Cardiac septum (tissue), 1 donor: ENCODE data around the gene KIAA1671. TPM values are rescaled to one million over a fixed set of nuclear protein-coding genes. Genes with fewer than 3 reads are reported as not detected.

Experiments
- DNase-seq: peaks from one replicate; pipeline ENCODE4 v3.0.0-alpha.2; 2020; ENCODE audit warnings: low spot score
- intact Hi-C: fragments of 100-400 bp; cut with DNase I; formaldehyde crosslinking; loops from one replicate; pipeline ENCODE4 v1.14.0; 2022
- total RNA-seq: library from RNA; stranded (reverse); fragmentation: NEBNext Ultra II Directional; extraction: Animal tissue kit (Norgen Biotek cat#: 25700); gene quantifications from one replicate; pipeline ENCODE4 v1.2.1, GENCODE V29; 2021
- donor health status: DM: no; HTN: no; CAD: no.

Gene KIAA1671
- total RNA-seq, 1 donor from 2014 or later: 12.3 TPM

GRCh38 chr22:25027043-25027906 is 74.8 kb downstream of the KIAA1671 start:
- intact Hi-C loops: loop anchor here (5.0 kb wide), 2 partner anchors 35 to 75 kb away; partner anchors contain the start of gene KIAA1671
- DNase-seq: no peak

- DNase-seq: no peak
- intact Hi-C loops: loop anchor here (5.0 kb wide), 2 partner anchors 36 to 76 kb away; partner anchors contain the start of gene KIAA1671
These were observed 75.7 kb downstream of the KIAA1671 start for GRCh38 chr22:25027959-25028840.

GRCh38 chr22:25028841-25029141 is 76.3 kb downstream of the KIAA1671 start:
- no peak for DNase-seq
- intact Hi-C loops: loop anchor here (5.0 kb wide), 2 partner anchors 36 to 76 kb away; partner anchors contain the start of gene KIAA1671

GRCh38 chr22:25029181-25029580 is 76.7 kb downstream of the KIAA1671 start:
- intact Hi-C loops: loop anchor here (5.0 kb wide), 2 partner anchors 37 to 77 kb away; partner anchors contain the start of gene KIAA1671
- no peak for DNase-seq

- intact Hi-C loops: no loop called here
- no peak for DNase-seq
These were observed 78.1 kb downstream of the KIAA1671 start for GRCh38 chr22:25030636-25031035.

GRCh38 chr22:25032066-25032465 is 79.5 kb downstream of the KIAA1671 start:
- DNase-seq: no peak
- intact Hi-C loops: no loop called here

GRCh38 chr22:25035715-25036114 is 83.2 kb downstream of the KIAA1671 start:
- intact Hi-C loops: no loop called here
- no peak for DNase-seq

- DNase-seq: no peak
- intact Hi-C loops: no loop called here
These were observed 85.7 kb downstream of the KIAA1671 start for GRCh38 chr22:25038239-25038638.

- intact Hi-C loops: no loop called here
- no peak for DNase-seq
These were observed 86.3 kb downstream of the KIAA1671 start for GRCh38 chr22:25038771-25039170.

- no peak for DNase-seq
- intact Hi-C loops: no loop called here
These were observed 86.7 kb downstream of the KIAA1671 start for GRCh38 chr22:25039255-25039654.

GRCh38 chr22:25039754-25040153 is 87.2 kb downstream of the KIAA1671 start:
- DNase-seq: no peak
- intact Hi-C loops: no loop called here

- intact Hi-C loops: no loop called here
- DNase-seq: no peak
These were observed 92.6 kb downstream of the KIAA1671 start for GRCh38 chr22:25045159-25045558.

- DNase-seq: no peak
These were observed 95.6 kb downstream of the KIAA1671 start for GRCh38 chr22:25048071-25048470.

GRCh38 chr22:25048659-25049647 is 96.4 kb downstream of the KIAA1671 start:
- DNase-seq: no peak
- intact Hi-C loops: loop anchor here (1.0 kb wide), 1 partner anchor 97 kb away; the partner anchor contains the start of gene KIAA1671

More at GRCh38 chr22:25048071-25048470, 95.6 kb downstream of the KIAA1671 start:
- intact Hi-C loops: loop anchor here (1.0 kb wide), 1 partner anchor 96 kb away; the partner anchor contains the start of gene KIAA1671

GRCh38 chr22:25049770-25050169 is 97.3 kb downstream of the KIAA1671 start:
- no peak for DNase-seq
- intact Hi-C loops: no loop called here

- no peak for DNase-seq
- intact Hi-C loops: no loop called here
These were observed 98.0 kb downstream of the KIAA1671 start for GRCh38 chr22:25050566-25050965.

- DNase-seq: no peak
- intact Hi-C loops: no loop called here
These were observed 98.6 kb downstream of the KIAA1671 start for GRCh38 chr22:25051073-25051472.

- intact Hi-C loops: no loop called here
- no peak for DNase-seq
These were observed 99.6 kb downstream of the KIAA1671 start for GRCh38 chr22:25051983-25052710.
